Fibroblast of the aortic adventitia (primary cell): ENCODE measurements around the gene PPIL6. TPM values are rescaled to one million over a fixed set of nuclear protein-coding genes. Genes with fewer than 3 reads are reported as not detected.

Experiments used
- DNase-seq: peaks from one replicate; pipeline ENCODE4 v3.0.0-alpha.2; 2010; ENCODE audit warnings: low read depth
- H3K4me3 ChIP-seq: 2 replicates; pipeline ENCODE4 v1.5.1; 2011; ENCODE audit warnings: low read depth, mild to moderate bottlenecking, control low read depth, low read length, moderate library complexity
- total RNA-seq: library from RNA; depleted of rRNA; stranded (reverse); fragments of >200 nt; gene quantifications from 2 replicates; pipeline ENCODE4 v1.2.3, GENCODE V29; 2012; ENCODE audit warnings: low replicate concordance
- TF ChIP-seq, protein P1 (sequence below): IDR thresholded peaks from 2 replicates; pipeline ENCODE4 v1.5.1; 2011; ENCODE audit warnings: mild to moderate bottlenecking, low read length, control low read depth, inconsistent platforms; ENCODE audit not compliant: insufficient read depth

PPIL6 gene
- total RNA-seq, 1 donor, result 5.8 TPM

GRCh38 chr6:109411034-109411433 lies 29.4 kb downstream of the PPIL6 start:
- TF ChIP-seq, protein P1, sequence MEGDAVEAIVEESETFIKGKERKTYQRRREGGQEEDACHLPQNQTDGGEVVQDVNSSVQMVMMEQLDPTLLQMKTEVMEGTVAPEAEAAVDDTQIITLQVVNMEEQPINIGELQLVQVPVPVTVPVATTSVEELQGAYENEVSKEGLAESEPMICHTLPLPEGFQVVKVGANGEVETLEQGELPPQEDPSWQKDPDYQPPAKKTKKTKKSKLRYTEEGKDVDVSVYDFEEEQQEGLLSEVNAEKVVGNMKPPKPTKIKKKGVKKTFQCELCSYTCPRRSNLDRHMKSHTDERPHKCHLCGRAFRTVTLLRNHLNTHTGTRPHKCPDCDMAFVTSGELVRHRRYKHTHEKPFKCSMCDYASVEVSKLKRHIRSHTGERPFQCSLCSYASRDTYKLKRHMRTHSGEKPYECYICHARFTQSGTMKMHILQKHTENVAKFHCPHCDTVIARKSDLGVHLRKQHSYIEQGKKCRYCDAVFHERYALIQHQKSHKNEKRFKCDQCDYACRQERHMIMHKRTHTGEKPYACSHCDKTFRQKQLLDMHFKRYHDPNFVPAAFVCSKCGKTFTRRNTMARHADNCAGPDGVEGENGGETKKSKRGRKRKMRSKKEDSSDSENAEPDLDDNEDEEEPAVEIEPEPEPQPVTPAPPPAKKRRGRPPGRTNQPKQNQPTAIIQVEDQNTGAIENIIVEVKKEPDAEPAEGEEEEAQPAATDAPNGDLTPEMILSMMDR, result no peak
- H3K4me3 ChIP-seq, result no peak overlapping the region

DNA sequence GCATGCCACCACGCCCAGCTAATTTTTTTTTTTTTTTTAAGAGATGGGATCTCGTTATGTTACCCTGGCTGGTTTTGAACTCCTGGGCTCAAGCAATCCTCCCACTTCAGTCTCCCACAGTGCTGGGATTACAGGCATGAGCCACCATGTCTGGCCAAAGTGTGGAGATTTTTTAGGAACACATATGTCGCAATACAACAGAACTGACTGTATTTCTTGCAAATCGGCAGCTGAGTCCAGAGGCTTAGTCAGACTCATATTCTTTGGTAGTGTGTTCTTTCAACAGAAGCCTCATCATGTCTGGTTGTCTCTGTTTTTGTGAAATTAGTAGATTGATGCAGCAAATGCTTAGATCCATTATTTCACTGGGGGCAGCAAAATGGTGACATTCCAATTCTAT lies 34.2 kb downstream of the PPIL6 start:
- TF ChIP-seq, protein P1, result no peak
- no peak overlapping the region for H3K4me3 ChIP-seq
- peak; percentile 79 for DNase-seq

More at GRCh38 chr6:109411034-109411433, 29.4 kb downstream of the PPIL6 start:
- DNase-seq, result no peak

DNA sequence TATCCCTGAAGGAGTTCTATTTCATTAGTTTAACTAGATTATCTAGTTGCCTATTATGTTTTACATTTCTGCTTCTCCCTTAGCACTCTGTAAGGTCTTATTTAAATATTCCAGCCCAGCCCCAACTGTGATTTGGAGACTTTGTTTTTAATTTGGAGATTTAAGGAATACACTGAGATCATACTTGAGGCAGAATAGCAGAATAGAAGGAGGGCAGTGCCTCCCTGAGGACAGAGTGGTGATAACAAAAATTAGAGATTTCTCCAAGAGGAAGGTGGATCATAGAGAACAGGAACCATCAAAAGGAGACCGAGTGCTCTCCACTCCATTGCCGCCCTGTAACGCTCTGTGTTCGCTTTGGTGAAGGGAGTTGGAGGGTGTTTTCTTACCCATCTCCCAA lies 43.4 kb downstream of the PPIL6 start:
- TF ChIP-seq, protein P1, result peak; percentile 53
- no peak overlapping the region for H3K4me3 ChIP-seq
- DNase-seq, result peak; percentile 63

- TF ChIP-seq, protein P1, result no peak
- no peak overlapping the region for H3K4me3 ChIP-seq
- DNase-seq, result no peak
These were observed 44.2 kb downstream of the PPIL6 start for GRCh38 chr6:109396046-109396718.

DNA sequence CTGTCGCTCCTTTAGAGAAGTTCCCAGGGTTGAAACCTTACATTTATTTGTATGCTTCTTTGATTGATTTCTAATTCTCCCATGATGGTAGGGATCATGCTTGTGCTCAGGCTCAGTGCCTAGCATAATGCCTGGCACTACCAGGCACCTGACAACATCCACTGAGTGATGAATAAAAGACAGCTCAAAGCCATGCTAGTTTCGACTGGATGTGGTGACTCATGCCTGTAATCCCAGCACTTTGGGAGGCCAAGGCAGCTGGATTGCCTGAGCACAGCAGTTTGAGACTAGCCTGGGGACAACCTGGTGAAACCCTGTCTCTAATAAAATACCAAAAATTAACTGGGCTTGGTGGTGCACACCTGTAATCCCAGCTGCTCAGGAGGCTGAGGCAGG lies 46.5 kb downstream of the PPIL6 start:
- TF ChIP-seq, protein P1, result no peak
- no peak overlapping the region for H3K4me3 ChIP-seq
- no peak for DNase-seq

- no peak for DNase-seq
- H3K4me3 ChIP-seq, result no peak overlapping the region
- TF ChIP-seq, protein P1, result no peak
These were observed 47.1 kb downstream of the PPIL6 start for GRCh38 chr6:109393157-109393885.
